Body of pancreas (tissue), 4 donors: ENCODE measurements around the gene SLX4IP.

Experiments
- CTCF ChIP-seq, 7 experiments: fragments of 450-650 bp in 4 of 7; fragments of 200-600 bp in 3 of 7; sonication (generic) in 3 of 7; IDR thresholded peaks; one replicate each; pipeline ENCODE4 v1.5.1; 2016 to 2019; ENCODE audit warnings: antibody characterized with exemption in 7 of 7
- POLR2A ChIP-seq, 3 donors: fragments of 450-650 bp; IDR thresholded peaks; one replicate each; pipeline ENCODE4 v1.6.1; 2016; ENCODE audit warnings: antibody characterized with exemption in 3 of 3, mild to moderate bottlenecking in 2 of 3

GRCh38 chr20:10576411-10577090 is 141.4 kb downstream of the SLX4IP start:
- TF ChIP-seq POLR2A (IDR thresholded peaks at IDR 0.05) (no peak), CTCF (IDR thresholded peaks at IDR 0.05) (no peak)
